Measurements from ENCODE around the gene APOL6. TPM values are rescaled to one million over a fixed set of nuclear protein-coding genes. Genes with fewer than 3 reads are reported as not detected.

Gene APOL6, protein sequence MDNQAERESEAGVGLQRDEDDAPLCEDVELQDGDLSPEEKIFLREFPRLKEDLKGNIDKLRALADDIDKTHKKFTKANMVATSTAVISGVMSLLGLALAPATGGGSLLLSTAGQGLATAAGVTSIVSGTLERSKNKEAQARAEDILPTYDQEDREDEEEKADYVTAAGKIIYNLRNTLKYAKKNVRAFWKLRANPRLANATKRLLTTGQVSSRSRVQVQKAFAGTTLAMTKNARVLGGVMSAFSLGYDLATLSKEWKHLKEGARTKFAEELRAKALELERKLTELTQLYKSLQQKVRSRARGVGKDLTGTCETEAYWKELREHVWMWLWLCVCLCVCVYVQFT
- 10 to 100 TPM; 83.6 to 91.5 TPM for total RNA-seq

DNA sequence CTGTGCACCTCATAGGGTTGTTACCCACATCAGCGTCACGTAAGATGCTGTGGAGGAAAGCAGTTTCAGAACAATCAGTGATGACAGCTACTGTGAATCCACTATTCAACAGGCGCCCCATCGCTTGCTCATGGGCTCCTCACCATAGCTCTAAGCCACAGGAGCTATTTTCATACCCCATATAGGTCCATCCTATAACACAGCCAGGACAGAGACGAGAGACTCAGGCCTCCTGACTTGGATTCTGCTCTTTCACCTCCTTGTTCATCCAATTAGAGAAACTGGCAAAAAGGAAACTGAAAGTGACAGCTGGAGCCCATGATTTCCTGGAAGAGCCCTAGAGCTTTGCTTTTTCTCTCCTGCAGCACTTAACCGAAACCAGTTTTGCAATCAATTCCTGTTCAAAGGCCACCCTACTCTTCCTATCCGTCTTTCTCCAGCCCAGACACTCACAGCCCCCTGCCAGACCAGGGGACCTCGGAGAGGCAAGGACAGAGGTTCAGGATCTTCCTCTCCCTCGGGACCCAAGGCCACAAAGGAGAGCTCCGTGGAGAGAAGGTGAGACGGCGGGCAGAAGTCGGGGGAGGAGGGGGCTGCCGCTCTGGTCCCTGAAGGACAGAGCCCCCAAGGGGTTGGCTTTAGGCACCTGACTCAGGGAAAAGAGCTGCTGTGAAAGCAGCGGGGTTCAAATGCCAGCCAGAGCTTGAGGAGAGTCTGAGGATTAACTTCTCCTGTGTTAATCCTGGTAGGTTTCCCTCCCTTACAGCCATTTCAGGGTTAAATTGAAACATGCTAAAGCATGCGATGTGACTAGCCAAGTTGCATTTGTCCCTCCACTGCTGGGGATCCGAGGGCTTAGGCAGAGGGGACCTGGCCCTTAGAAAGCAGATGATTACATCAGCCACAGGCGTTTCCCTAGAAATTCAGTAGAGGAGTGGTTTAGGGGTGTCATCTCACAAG, at the start of gene APOL6:
Gene APOL6 (plus strand): TSS at position 381 of the 960 bp plus-strand sequence. CDS start 7,980 bp downstream, outside the sequence.
- ChIA-PET POLR2A (interaction anchor here (0.6 to 1.0 kb wide), 5 partner anchors 15 to 379 kb away, joined by 3 to 11 read pairs (median 3); no protein-coding TSS in a partner anchor), CTCF (interaction anchor here (0.9 to 1.9 kb wide), 6 partner anchors 9 to 35 kb away, joined by 3 to 8 read pairs (median 4); no protein-coding TSS in a partner anchor)
- Mint-ChIP-seq H3K4me1 (peaks cover 38% of the 10 kb centered on the region), H3K27ac (peak within 1 kb of the TSS; percentile 100), H3K4me3 (peak within 1 kb of the TSS; percentile 99), H3K9me3 (peaks cover 6% of the 10 kb centered on the region), H3K36me3 (ENCODE audit: low read depth) (peaks cover 43% of the 10 kb centered on the region), H3K27me3 (no peaks in the 10 kb centered on the region)
- DNase-seq = peak; percentile 84

DNA sequence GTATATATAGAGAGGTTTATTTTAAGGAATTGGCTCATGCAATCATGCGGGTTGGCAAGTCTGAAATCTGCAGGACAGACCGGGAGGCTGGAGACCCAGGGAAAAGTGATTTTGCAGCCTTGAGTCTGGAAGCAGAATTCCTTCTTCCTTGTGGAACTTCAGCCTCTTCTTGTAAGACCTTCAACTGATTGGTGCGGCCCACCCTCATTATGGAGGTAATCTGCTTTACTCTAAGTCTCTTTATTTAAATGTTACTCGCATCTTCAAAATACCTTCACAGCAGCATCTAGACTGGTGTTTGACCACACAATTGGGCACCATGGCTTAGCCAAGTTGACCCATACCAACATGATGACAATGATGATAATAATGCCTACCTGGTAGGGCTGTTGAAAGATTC, 48.9 kb upstream of the APOL6 start:
- peaks cover 2% of the 10 kb centered on the region for H3K4me1 Mint-ChIP-seq
- DNase-seq = no peak
- H3K27me3 Mint-ChIP-seq = peaks cover 3% of the 10 kb centered on the region
- no peaks in the 10 kb centered on the region for H3K9me3 Mint-ChIP-seq
- H3K36me3 Mint-ChIP-seq (ENCODE audit: low read depth) = no peaks in the 10 kb centered on the region
- no peak overlapping the region for H3K27ac Mint-ChIP-seq
- ChIA-PET POLR2A (no interaction called here), CTCF (no interaction called here)
- no peak overlapping the region for H3K4me3 Mint-ChIP-seq

DNA sequence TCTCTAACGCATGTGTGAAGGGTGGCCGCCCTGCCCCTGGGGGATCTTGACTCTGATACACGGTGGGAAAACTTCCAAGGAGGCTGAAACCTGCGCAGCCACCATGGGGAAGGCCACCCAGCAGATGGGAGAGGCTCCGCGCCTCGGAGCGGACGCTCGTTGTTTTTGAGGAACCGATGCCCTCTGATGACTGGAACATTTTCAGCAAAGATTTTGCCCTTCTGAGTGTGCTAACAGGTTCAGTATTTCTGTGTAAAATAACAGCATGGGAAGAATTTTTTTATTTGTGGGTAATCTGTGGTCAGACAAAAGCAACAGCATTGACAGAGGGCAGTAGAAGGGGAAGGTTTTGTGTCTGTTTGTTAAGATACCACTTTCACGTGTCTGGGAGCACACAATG, 47.8 kb upstream of the APOL6 start:
- Mint-ChIP-seq H3K9me3 (no peaks in the 10 kb centered on the region), H3K27me3 (peaks cover 5% of the 10 kb centered on the region), H3K4me3 (no peak overlapping the region), H3K4me1 (peaks cover 8% of the 10 kb centered on the region), H3K36me3 (ENCODE audit: low read depth) (no peaks in the 10 kb centered on the region), H3K27ac (no peak overlapping the region)
- POLR2A ChIA-PET = no interaction called here
- CTCF ChIA-PET = no interaction called here
- DNase-seq = no peak

DNA sequence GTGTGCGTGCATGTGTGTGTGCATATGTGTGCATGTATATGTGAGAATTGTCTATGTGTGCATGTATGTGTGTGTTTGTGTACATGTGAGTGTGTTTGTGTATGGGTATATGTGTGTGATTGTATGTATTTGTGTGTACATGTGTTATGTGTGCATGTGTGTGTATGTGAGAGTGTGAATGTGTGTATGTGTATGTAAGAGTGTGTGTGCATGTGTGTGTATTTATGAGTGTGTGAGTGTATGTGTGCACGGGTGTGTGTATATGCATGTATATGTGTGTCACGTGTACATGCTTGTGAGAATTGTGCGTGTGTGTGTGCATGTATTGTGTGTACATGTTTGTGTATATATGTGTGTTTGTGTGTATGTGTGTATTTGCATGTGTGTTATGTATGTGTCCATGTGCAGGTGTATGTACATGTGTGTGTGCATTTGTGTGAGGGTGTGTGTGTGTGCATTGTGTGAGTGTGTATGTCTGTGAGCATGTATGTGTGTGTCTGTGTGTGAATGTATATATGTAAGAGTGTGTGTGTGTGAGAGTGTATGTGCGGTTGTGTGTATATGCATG, 47.1 kb upstream of the APOL6 start:
- ChIA-PET CTCF (no interaction called here), POLR2A (no interaction called here)
- Mint-ChIP-seq H3K27ac (no peak overlapping the region), H3K27me3 (peaks cover 7% of the 10 kb centered on the region), H3K4me3 (no peak overlapping the region), H3K9me3 (no peaks in the 10 kb centered on the region), H3K4me1 (peaks cover 8% of the 10 kb centered on the region), H3K36me3 (ENCODE audit: low read depth) (no peaks in the 10 kb centered on the region)
- DNase-seq = no peak

DNA sequence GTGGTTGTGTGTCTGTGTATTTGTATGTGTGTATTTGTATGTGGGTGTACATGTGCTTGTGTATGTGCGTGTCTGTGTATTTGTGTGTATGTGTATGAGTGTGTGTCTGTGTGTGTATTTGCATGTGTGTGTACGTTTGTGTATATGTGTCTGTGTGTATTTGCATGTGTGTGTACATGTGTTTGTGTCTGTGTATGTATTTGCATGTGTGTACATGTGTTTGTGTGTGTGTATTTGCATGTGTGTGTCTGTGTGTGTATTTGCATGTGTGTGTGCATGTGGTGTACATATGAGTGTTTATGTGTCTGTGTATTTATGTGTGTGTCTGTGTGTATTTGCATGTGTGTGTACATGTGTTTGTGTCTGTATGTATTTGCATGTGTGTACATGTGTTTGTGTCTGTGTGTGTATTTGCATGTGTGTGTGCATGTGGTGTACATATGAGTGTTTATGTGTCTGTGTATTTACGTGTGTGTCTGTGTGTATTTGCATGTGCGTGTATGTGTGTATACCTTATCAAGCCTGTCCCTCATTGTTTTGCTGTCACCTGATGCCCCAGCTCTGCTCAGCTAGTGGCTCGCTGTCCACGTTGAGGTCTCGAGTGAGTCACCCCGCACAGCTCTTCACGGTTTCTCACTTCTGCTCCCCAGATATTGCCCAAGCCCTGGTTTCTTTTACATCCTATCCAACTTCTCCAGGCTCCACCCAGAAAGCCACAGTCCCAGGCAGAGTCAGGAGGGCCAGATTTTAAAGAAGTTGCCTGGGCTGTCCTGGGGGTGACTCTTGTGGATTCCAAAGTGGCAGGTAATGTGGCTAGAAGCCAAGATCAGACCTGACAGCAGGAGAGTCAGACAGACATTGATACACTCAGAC, 46.3 kb upstream of the APOL6 start:
- no peak for DNase-seq
- CTCF ChIA-PET = no interaction called here

DNA sequence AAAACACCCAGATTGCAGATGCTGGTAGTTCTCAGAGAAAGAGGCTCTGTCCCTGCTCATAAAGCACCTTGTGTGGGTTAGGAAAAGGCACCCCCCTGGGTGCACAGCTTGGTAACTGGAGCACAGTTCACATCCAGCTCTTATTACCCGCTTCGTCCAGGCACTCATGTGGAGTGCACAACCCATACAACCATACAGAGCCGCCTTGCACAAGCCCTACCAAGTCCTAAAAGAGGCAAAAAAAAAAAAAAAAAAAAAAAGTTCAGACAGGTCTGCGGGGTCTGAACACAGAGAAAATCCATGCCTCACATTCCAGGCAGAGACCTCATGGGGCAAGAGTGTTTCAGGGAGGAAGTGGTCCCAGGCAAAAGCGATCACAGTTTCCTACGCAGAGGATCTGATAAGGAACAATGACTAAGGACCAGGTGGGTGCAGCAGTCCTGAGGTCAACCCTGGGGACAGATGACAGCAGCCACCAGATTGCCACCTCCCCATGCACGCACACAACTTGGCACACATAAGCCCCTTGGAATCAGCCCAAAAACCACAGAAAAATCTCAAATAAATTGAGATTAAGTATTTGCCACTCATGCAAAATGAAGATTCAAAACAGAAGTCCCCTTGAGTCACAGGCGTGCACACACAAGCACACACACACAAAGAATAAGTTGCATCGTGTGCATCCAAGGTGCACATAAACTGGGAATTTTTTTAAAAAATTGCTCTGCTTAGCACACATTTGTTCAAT, 43.5 kb upstream of the APOL6 start:
- H3K9me3 Mint-ChIP-seq = no peaks in the 10 kb centered on the region
- H3K27ac Mint-ChIP-seq = no peak overlapping the region
- POLR2A ChIA-PET = no interaction called here
- no peak for DNase-seq
- H3K36me3 Mint-ChIP-seq (ENCODE audit: low read depth) = no peaks in the 10 kb centered on the region
- CTCF ChIA-PET = no interaction called here
- peaks cover 8% of the 10 kb centered on the region for H3K4me1 Mint-ChIP-seq
- peaks cover 8% of the 10 kb centered on the region for H3K27me3 Mint-ChIP-seq
- H3K4me3 Mint-ChIP-seq = no peak overlapping the region

More for the DNA sequence above, 46.3 kb upstream of the APOL6 start:
- no peak overlapping the region for H3K27ac Mint-ChIP-seq
- H3K9me3 Mint-ChIP-seq = no peaks in the 10 kb centered on the region
- no peaks in the 10 kb centered on the region for H3K36me3 Mint-ChIP-seq (ENCODE audit: low read depth)
- POLR2A ChIA-PET = no interaction called here
- peaks cover 8% of the 10 kb centered on the region for H3K27me3 Mint-ChIP-seq
- peaks cover 8% of the 10 kb centered on the region for H3K4me1 Mint-ChIP-seq
- no peak overlapping the region for H3K4me3 Mint-ChIP-seq

DNA sequence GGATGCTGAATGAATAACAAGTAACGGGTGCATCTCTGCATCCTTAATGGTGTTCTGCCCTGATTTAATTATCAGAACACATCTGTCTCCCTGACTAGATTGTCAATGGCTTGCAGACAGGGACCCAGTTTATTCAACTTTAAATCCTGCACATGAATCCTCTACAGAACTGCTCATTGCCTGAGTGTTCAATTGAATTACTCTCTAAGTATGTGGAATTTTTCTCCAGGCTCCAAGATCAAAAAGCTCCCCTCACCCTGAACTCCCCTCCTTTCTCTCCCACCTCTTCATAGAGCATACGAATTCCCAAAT, 42.9 kb upstream of the APOL6 start:
- Mint-ChIP-seq H3K27ac (no peak overlapping the region), H3K9me3 (no peaks in the 10 kb centered on the region), H3K27me3 (peaks cover 8% of the 10 kb centered on the region), H3K4me3 (no peak overlapping the region), H3K36me3 (ENCODE audit: low read depth) (no peaks in the 10 kb centered on the region), H3K4me1 (peaks cover 8% of the 10 kb centered on the region)
- ChIA-PET POLR2A (no interaction called here), CTCF (no interaction called here)
- DNase-seq = no peak

DNA sequence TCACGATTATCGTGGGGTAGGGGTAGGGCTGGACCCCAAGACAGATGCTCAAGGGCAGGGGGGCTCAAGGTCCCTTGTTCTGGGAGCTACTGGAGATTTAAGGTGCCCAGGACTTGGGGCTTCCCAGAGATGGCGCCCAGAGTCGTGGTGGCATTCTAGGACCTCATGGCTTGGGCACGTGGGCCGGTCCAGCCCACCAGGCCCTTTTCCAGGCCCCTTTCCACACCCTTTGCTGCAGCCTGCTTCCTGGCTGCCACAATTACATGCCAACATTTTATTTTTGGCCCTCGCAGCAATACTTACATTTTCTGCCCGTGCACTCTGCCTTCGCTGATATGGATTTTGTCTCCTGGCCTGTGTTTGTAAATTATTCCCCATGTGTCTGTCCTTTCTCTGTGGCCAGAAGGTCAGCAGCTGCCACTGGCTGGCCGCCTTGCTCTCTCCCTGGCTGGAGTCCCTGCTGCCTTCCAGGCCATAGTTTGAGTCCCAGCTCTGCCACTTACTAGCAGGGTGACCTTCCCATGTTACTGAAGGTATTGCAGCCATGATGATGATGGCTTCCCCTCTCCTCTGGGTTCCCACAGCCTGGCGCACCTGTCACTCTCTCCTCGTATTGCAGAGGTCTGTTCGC, 42.3 kb upstream of the APOL6 start:
- POLR2A ChIA-PET = no interaction called here
- H3K27ac Mint-ChIP-seq = no peak overlapping the region

DNA sequence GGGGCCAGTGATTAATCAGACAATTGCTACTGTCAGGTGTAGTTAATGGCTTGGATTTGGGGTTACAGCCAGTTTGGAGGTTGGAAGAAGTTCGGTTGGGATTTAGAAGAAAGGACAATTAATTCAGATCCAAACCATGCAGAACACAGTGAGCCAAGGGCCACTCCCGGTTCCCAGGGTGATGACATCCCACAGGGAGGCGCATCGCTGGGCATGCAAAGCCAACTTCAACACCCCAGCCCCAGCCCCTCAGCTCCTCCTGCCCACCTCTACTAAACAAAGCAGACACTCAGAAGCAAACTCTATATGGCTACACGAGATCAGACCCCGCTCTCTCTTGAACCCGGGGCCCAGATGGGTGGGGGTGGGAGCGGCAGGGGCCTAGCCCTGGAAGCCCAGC, 41.3 kb upstream of the APOL6 start:
- no peak overlapping the region for H3K27ac Mint-ChIP-seq
- ChIA-PET CTCF (no interaction called here), POLR2A (no interaction called here)
- H3K27me3 Mint-ChIP-seq = peaks cover 8% of the 10 kb centered on the region
- H3K4me1 Mint-ChIP-seq = peaks cover 14% of the 10 kb centered on the region
- no peaks in the 10 kb centered on the region for H3K36me3 Mint-ChIP-seq (ENCODE audit: low read depth)
- no peak for DNase-seq
- no peak overlapping the region for H3K4me3 Mint-ChIP-seq
- no peaks in the 10 kb centered on the region for H3K9me3 Mint-ChIP-seq

More for the DNA sequence above, 42.3 kb upstream of the APOL6 start:
- DNase-seq = no peak
- H3K36me3 Mint-ChIP-seq (ENCODE audit: low read depth) = no peaks in the 10 kb centered on the region
- H3K27me3 Mint-ChIP-seq = peaks cover 8% of the 10 kb centered on the region
- CTCF ChIA-PET = no interaction called here
- no peak overlapping the region for H3K4me3 Mint-ChIP-seq
- H3K4me1 Mint-ChIP-seq = peaks cover 8% of the 10 kb centered on the region
- no peaks in the 10 kb centered on the region for H3K9me3 Mint-ChIP-seq

DNA sequence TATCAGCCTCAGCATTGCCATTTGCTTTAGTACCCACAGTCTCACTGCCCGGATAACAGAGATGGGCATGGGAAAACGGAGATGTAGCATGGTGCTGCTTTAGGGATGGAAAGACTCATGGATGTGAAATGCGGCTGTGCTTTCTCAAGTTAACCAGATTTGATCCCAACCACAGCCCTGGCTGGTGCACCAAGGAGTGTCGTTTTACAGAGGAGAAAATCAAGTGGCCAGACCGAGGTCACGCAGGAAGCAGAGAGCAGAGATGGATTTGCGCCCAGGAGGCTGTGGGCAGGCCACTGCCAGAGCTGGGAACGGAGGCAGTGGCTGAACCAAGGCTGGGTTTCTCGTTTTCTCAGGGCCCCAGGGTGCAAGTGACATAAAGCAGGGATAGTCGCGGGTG, 40.2 kb upstream of the APOL6 start:
- Mint-ChIP-seq H3K4me3 (no peak overlapping the region), H3K36me3 (ENCODE audit: low read depth) (no peaks in the 10 kb centered on the region), H3K4me1 (peaks cover 16% of the 10 kb centered on the region), H3K27me3 (peaks cover 8% of the 10 kb centered on the region), H3K27ac (no peak overlapping the region), H3K9me3 (no peaks in the 10 kb centered on the region)
- DNase-seq = no peak
- POLR2A ChIA-PET = no interaction called here
- CTCF ChIA-PET = no interaction called here

DNA sequence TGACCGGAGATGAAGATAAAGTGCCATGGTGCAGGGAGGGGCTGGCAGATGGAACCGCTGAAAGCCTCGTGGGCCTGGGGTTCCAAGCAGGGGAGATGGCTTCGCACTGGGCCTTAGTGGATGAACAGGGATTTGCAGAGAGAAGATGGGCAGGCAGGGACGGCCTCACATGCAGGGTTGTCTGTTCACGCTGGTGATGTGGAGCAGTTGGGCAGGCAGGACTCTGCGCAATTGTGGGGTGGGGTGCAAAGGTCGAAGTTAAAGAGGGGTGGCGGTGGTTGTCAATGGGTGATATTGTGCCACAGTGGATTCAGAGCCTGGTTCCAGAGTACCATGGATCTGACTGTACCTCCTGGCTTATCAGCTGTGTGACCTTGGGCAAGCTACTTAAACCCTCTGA, 39.0 kb upstream of the APOL6 start:
- DNase-seq = no peak
- Mint-ChIP-seq H3K4me3 (no peak overlapping the region), H3K9me3 (no peaks in the 10 kb centered on the region), H3K27ac (no peak overlapping the region), H3K36me3 (ENCODE audit: low read depth) (no peaks in the 10 kb centered on the region), H3K4me1 (peaks cover 15% of the 10 kb centered on the region), H3K27me3 (peaks cover 6% of the 10 kb centered on the region)
- ChIA-PET CTCF (interaction anchor here (0.9 kb wide), 1 partner anchor 17 kb away, joined by 3 read pairs; no protein-coding TSS in a partner anchor), POLR2A (no interaction called here)

DNA sequence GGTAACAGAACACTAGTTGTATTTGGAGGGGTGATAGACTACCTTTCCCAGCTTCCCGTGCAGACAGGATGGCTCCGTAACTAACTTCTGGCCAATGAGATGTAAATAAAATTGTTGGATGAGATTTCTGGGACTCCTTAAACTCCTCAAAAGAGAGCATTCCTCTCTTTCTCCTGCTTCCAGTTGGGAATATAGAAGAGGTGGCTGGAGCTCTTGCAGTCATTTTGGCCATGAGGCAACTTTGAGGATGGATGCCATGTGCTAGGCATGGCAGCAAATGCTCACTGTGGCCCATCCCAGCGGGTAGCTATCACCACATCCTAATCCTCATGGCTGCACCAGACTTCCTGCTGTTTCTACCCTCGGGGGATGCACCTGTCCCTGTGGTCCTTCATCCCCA, 38.5 kb upstream of the APOL6 start:
- Mint-ChIP-seq H3K4me3 (no peak overlapping the region), H3K4me1 (peaks cover 12% of the 10 kb centered on the region), H3K9me3 (no peaks in the 10 kb centered on the region), H3K36me3 (ENCODE audit: low read depth) (no peaks in the 10 kb centered on the region), H3K27me3 (peaks cover 5% of the 10 kb centered on the region), H3K27ac (no peak overlapping the region)
- DNase-seq = no peak
- POLR2A ChIA-PET = no interaction called here
- CTCF ChIA-PET = interaction anchor here (0.9 kb wide), 1 partner anchor 17 kb away, joined by 3 read pairs; no protein-coding TSS in a partner anchor

All from activated CD4-positive, alpha-beta T cell treated with anti-CD3 and anti-CD28 coated beads, Interleukin-2, amount 10 ng/mL, durations not matched to agents 7 days and 5 days (primary cell).